HG03060 (cell line): ENCODE measurements around the gene SOD2.
"Not testable (repeated sequence)": the region's sequence is repeated elsewhere in the genome, so short reads cannot be mapped to it uniquely, and the experiment has no call there.

Experiments
- ATAC-seq: cut with Tn5 transposase; IDR thresholded peaks from one replicate; pipeline ENCODE4 v1.9.1; 2021; ENCODE audit warnings: low read depth, moderate number of reproducible peaks; ENCODE audit not compliant: unreplicated experiment

The SOD2 gene

DNA sequence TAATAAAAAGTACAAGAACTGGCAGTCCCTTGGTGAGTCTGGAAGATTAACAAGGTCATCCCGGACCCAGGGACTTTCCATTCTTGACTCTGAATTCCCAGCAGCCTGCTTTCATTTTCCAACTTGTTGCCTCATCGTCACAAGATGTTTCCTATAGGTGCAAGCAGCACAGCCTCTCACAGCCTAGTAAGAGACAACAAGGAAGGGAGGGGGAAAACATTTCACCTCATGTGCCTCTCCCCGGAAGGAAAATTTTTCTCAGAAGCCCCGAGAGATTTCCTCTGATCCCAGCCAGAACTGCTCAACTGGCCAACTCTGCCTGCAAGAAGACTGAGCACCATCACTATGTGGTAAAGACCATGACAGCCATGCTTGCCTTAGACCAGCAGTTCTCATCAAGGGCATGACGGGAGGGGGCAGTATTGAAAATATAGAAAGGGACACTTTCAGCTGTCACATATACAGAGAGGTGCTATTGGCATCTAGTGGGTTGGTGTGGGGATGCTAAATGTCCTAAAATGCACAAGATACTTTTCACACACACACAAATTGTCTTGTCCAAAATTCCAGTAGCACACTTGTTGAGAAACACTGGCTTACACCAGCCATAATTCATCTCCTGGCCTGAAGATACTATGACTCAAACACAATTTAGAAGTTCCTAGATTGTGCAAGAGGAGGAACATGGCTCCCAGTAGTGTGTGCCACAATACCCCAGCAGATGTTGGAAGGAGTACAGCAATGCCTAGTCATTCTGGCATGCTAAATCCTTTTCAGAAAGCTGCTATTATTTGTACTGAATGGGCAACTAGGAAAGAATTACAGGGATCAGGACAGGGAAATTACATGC lies 23.4 kb upstream of the SOD2 start:
- ATAC-seq, result no peak

GRCh38 chr6:159715605-159716004 lies 22.6 kb upstream of the SOD2 start:
- no peak for ATAC-seq

- no peak for ATAC-seq
Measured at GRCh38 chr6:159715166-159715565, 22.1 kb upstream of the SOD2 start.

- ATAC-seq, result no peak
Measured at GRCh38 chr6:159714404-159714803, 21.4 kb upstream of the SOD2 start.

- no peak for ATAC-seq
Measured at GRCh38 chr6:159713984-159714383, 20.9 kb upstream of the SOD2 start.

- not testable (repeated sequence) for ATAC-seq
Measured at GRCh38 chr6:159712389-159712788, 19.3 kb upstream of the SOD2 start.

DNA sequence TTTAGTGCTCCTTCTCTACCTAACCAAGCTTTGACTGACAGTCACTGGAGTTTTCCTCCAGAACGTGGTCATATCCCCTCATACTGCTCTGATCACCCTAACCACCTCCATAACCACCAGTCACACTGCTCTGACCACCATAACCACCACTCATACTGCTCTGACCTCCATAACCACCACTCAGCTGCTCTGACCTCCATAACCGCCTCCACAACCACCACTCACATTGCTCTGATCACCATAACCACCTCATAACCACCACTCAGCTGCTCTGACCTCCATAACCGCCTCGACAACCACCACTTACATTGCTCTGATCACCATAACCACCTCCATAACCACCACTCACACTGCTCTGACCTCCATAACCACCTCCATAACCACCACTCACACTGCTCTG lies 17.6 kb upstream of the SOD2 start:
- not testable (repeated sequence) for ATAC-seq

GRCh38 chr6:159701413-159701999 lies 8.5 kb upstream of the SOD2 start:
- no peak for ATAC-seq

DNA sequence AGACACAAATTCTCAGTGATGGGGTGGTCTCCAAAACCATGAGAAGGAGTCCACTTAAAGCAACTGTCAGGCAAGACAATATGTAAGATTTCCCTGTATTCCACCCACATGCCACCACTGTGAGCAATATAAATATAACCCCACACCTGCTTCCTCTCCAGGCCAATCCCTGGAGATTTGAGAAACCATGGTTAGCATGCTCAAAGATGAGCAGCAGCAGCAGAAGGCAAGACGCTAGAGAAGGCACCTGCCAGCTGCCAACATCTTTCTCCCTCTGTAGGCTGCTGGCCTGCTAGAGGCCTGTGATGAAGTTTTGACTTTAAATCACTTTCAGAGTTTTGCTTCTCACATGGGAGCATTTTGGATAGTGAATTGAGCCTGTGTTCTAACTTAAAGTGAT lies 7.9 kb upstream of the SOD2 start:
- no peak for ATAC-seq

DNA sequence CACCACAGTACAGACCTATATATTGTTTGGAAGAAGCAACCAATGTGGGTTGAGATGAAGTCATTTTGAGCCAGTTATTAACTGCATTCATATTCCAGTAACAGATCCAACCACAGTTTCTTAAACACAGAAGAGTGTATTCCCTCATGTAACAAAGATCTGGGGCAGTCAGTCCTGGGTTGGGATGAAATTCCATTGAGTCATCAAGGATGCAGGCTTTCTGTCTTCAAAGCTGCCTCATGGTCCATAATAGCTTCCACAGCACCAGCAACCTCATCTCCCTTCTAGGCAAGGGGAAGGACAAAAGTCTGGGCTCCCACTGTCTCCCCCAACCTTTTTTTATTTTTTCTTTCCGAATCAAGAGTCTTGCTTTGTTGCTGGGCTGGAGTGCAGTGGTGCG lies 2.9 kb upstream of the SOD2 start:
- no peak for ATAC-seq

GRCh38 chr6:159693894-159694545 lies 979 bp upstream of the SOD2 start:
- ATAC-seq, result no peak

DNA sequence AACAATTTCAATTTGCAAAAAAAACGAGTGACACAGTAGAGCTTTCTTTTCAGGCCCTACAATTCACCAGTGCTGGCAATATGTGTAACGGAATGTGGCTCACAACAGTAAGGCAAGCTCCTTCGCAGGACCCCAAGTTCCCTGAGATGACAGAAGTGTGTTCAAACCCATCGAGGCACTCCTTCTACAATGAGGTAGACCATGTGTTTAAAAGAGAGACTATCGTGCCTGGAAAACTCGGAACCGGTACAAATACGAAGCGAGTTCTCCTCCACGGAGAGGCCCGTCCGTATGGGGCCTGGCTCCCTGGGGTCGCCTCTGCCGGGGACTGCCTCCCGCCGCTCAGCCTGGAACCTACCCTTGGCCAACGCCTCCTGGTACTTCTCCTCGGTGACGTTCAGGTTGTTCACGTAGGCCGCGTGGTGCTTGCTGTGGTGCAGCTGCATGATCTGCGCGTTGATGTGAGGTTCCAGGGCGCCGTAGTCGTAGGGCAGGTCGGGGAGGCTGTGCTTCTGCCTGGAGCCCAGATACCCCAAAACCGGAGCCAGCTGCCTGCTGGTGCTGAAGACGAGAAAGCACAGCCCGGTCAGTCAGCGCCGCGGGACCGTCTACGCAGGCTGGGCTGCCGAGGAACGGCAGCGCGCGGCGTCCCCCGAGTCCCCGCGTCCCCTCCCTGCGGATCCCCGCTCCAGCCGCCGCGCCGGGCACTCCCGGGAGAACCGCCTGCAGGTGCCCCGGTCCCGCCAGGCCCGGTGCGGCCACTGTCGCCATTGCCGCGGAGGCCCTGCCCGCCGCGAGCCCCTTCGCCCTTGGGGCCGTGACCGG lies 526 bp downstream of the SOD2 start:
- peak; percentile 16 for ATAC-seq

DNA sequence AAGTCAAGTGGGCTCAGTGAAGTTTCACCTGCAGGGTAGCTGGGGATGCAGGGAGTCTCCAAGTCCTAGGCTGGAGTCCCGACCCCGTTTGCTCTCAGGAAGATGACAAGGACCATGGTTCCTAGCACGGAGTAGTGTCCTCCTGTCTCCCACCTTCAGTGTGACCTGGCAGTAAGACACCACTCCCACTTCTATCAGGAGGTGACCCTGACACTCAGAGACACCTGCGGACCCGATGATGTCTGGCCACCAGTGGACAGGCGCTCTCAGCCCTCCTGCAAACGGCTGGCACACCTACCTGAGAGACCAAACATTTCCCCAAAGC lies 1.1 kb downstream of the SOD2 start:
- ATAC-seq, result no peak

DNA sequence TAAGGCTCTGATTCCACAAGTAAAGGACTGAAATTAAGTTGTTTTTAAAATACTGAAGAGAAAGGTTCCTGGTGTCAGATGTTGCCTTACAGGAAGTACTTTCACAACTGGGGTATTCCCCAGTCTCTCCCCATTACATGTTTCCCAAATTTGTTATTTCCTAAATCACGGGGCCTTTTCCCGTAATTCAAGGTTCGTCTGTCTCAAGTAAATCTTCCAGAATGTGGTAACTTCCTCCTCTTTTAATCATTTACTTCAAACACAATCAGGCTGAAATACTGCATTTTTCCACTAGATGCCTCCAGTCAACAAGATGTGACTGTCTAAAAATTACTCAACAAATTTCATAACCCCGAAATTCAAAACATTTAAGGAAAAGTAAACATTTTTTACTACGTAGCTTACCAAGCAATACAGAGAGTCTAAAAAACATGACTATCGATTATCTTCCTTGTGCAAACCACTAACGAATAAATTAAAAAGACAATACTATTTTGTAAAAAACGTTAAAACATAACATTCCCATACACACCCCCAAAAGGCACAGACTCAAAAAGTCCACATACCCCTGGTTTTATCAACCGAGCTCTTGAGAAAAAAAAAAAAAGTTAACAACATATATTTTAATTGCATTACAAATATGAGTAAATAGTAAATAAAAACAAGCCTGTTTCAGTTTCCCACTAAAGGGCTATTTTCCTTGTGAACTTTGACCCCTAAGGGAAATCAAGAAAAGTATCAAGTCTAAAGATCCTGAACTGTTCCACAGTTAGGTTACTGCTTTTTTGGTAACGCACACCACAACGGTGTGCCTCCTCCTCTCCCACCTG lies 1.7 kb downstream of the SOD2 start:
- no peak for ATAC-seq

DNA sequence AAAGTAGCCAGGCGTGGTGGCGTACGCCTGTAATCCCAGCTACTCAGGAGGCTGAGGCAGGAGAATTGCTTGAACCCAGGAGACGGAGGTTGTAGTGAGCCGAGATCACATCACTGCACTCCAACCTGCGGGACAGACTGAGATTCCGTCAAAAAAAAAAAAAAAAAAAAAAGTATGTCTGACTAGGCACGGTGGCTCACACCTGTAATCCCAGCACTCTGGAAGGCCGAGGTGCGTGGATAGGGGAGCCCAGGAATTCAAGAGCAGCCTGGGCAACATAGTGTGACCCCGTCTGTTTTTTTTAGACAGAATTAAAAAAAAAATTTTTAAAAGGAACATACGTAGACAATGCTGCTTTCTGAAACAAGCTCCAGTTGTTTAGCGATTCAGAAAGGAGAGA lies 2.9 kb downstream of the SOD2 start:
- not testable (repeated sequence) for ATAC-seq

DNA sequence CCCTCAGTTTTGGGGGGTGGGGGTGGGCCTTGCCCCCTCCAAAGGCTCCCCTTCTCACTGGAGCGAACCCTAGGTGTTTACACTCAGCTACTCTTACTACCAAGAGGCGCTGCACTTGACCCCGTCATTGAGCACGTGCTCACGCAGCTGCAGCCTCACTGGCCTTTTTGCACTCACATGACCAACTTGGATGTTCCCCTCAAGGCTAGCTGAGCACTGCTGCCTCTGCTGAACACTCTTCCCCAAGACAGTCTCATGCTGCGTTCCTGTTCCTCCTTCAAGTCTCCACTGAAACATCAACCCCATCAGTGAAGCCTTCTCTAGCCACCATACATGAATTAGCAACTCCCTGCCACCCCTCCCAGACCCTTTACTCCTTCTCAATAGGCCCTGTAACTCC lies 4.0 kb downstream of the SOD2 start:
- no peak for ATAC-seq

- no peak for ATAC-seq
Measured at GRCh38 chr6:159688266-159688905, 4.7 kb downstream of the SOD2 start.

DNA sequence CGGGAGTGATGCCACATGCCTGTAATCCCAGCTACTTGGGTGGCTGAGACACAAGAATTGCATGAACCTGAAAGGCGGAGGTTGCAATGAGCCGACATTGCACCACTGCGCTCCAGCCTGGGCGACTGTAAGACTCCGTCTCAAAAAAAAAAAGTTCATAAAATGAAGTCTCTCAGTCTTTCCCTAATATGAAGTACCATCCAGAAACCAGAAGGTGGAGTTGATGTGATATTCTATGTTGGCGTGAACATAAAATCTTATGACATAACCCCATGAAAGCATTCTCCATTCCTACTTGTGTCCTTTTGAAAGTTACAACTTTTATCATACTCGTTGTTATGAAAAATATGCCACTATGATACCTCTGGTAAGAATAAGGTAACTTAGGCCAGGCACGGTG lies 5.7 kb downstream of the SOD2 start:
- ATAC-seq, result no peak

- ATAC-seq, result no peak
Measured at GRCh38 chr6:159686703-159687102, 6.3 kb downstream of the SOD2 start.

DNA sequence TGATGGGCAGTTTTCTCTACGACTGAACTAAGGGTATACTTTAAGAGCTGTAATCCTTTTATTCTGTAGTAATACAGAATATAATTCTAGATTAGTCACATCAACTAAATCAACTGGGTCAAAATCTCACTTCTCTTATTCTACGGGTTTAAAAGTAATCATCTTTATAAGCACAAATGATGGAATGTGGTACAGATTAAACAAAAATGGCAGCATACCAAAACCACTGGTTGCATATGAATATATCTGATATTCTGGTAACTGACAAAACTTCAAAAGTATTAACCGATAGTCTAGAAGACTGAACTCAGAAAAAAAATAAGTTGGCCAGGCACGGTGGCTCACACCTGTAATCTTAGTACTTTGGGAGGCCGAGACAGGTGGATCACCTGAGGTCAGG lies 7.0 kb downstream of the SOD2 start:
- ATAC-seq, result no peak
